Endothelial cell of umbilical vein (primary cell): ENCODE data around the gene DGKG. TPM values are rescaled to one million over a fixed set of nuclear protein-coding genes. Genes with fewer than 3 reads are reported as not detected.

Experiments used
- BruUV-seq: library from RNA; stranded (reverse); fragments of 400-500 nt; replicated peaks from 2 replicates; lab custom pipeline; 2021; lab: Mats Ljungman, UMichigan
- CTCF ChIA-PET: fragments of 300-600, 350-600 bp; sonication (Branson Sonifier 250); formaldehyde crosslinking; loops from one replicate; lab custom pipeline; 2021; ENCODE audit warnings: antibody characterized with exemption, inconsistent platforms; lab: Charles Lee
- POLR2A ChIA-PET: fragments of 300-600, 350-600 bp; sonication (Branson Sonifier 250); formaldehyde crosslinking; loops from one replicate; lab custom pipeline; 2021; ENCODE audit warnings: antibody characterized with exemption, inconsistent platforms; lab: Charles Lee
- DNase-seq: peaks from one replicate; pipeline ENCODE4 v3.0.0-alpha.2; 2011; ENCODE audit warnings: low read depth, low spot score
- FAIRE-seq: peaks from 2 replicates; lab custom pipeline; 2011; peaks lifted over from hg19 to GRCh38; lab: Jason Lieb, UNC
- H2AFZ ChIP-seq: 2 replicates; pipeline ENCODE4 v1.6.0; 2012; ENCODE audit warnings: low read depth, low read length, control low read depth, inconsistent platforms
- H3K27ac ChIP-seq: 2 replicates; pipeline ENCODE4 v1.5.1; 2011; ENCODE audit warnings: low read depth, mild to moderate bottlenecking, control low read depth, low read length, moderate library complexity; ENCODE audit not compliant: insufficient read depth
- H3K27me3 ChIP-seq, 2 experiments: 2 replicates each; pipeline versions ENCODE4 v1.6.0 to v1.6.1; 2011; ENCODE audit warnings: low read length in 2 of 2, mixed read lengths in 1 of 2; ENCODE audit not compliant: control insufficient read depth in 2 of 2, insufficient read depth in 2 of 2
- H3K36me3 ChIP-seq, 2 experiments: 2 replicates in 1 of 2; 3 replicates in 1 of 2; pipeline ENCODE4 v1.5.1; 2011; ENCODE audit warnings: low read length in 2 of 2, mild to moderate bottlenecking in 1 of 2, moderate library complexity in 1 of 2; ENCODE audit not compliant: control insufficient read depth in 2 of 2, insufficient read depth in 2 of 2; ENCODE audit errors: extremely low read depth in 1 of 2
- H3K4me1 ChIP-seq: 3 replicates; pipeline ENCODE4 v1.5.1; 2011; ENCODE audit warnings: mild to moderate bottlenecking, low read length; ENCODE audit not compliant: control insufficient read depth, insufficient read depth; ENCODE audit errors: extremely low read depth
- H3K4me2 ChIP-seq: 2 replicates; pipeline ENCODE4 v1.6.1; 2011; ENCODE audit warnings: low read length, control low read depth, mixed read lengths; ENCODE audit not compliant: insufficient read depth
- H3K4me3 ChIP-seq, 3 experiments: fragments of 200-600 bp in 1 of 3; sonication (generic), shearing (Covaris generic) in 1 of 3; replicated peaks in 1 of 3; 2 replicates each; pipeline ENCODE4 v1.5.1; 2011 to 2016; ENCODE audit warnings: control low read depth in 3 of 3, low read length in 3 of 3, mild to moderate bottlenecking in 2 of 3, inconsistent platforms in 1 of 3, low read depth in 1 of 3, moderate library complexity in 1 of 3; ENCODE audit not compliant: insufficient read depth in 1 of 3
- H3K79me2 ChIP-seq: 2 replicates; pipeline ENCODE4 v1.6.0; 2012; ENCODE audit warnings: low read length, inconsistent platforms; ENCODE audit not compliant: control insufficient read depth, insufficient read depth
- H3K9ac ChIP-seq: replicated peaks from 2 replicates; pipeline ENCODE3; 2011; ENCODE audit warnings: low read length, control low read depth; ENCODE audit not compliant: insufficient read depth; ENCODE audit errors: extremely low read depth
- H3K9me1 ChIP-seq: replicated peaks from 3 replicates; pipeline ENCODE4 v1.6.0; 2011; ENCODE audit warnings: mild to moderate bottlenecking, low read length; ENCODE audit not compliant: control insufficient read depth, insufficient read depth; ENCODE audit errors: extremely low read depth
- H3K9me3 ChIP-seq: replicated peaks from 2 replicates; pipeline ENCODE4 v1.5.1; 2012; ENCODE audit warnings: low read length, inconsistent platforms; ENCODE audit not compliant: control insufficient read depth, insufficient read depth
- H4K20me1 ChIP-seq: replicated peaks from 2 replicates; pipeline ENCODE3; 2011; ENCODE audit warnings: mild to moderate bottlenecking, low read length; ENCODE audit not compliant: control insufficient read depth, insufficient read depth; ENCODE audit errors: extremely low read depth
- EZH2 ChIP-seq: IDR thresholded peaks from 2 replicates; pipeline ENCODE4 v1.6.1; 2012; ENCODE audit warnings: borderline replicate concordance, low read depth, mild to moderate bottlenecking, moderate library complexity, low read length, inconsistent platforms; ENCODE audit not compliant: severe bottlenecking
- FOS ChIP-seq: IDR thresholded peaks from 2 replicates; pipeline ENCODE4 v1.6.1; 2011; ENCODE audit warnings: mild to moderate bottlenecking, low read length, moderate library complexity, borderline replicate concordance; ENCODE audit not compliant: insufficient read depth
- GATA2 ChIP-seq: IDR thresholded peaks from 2 replicates; pipeline ENCODE4 v1.7.0; 2011; ENCODE audit warnings: low read depth, mild to moderate bottlenecking, moderate library complexity, mixed read lengths, low read length; ENCODE audit not compliant: insufficient read length, insufficient read depth
- JUN ChIP-seq: IDR thresholded peaks from 2 replicates; pipeline ENCODE4 v1.6.1; 2011; ENCODE audit warnings: borderline replicate concordance, low read depth; ENCODE audit not compliant: insufficient read length, insufficient read depth
- MAX ChIP-seq: IDR thresholded peaks from 2 replicates; pipeline ENCODE4 v1.6.1; 2011; ENCODE audit not compliant: insufficient read depth, insufficient read length
- MYC ChIP-seq: IDR thresholded peaks from one replicate; pipeline ENCODE4 v1.6.1; 2011; ENCODE audit warnings: mild to moderate bottlenecking, low read depth, low read length
- POLR2A ChIP-seq: IDR thresholded peaks from 2 replicates; pipeline ENCODE4 v1.6.1; 2012; ENCODE audit warnings: low read depth, mild to moderate bottlenecking, control low read depth, low read length
- POLR2AphosphoS5 ChIP-seq: IDR thresholded peaks from 2 replicates; pipeline ENCODE4 v1.6.1; 2012; ENCODE audit warnings: low read depth, mild to moderate bottlenecking, control low read depth, low read length, moderate library complexity; ENCODE audit not compliant: insufficient read depth
- dilution Hi-C: fragments of 300-500 bp; cut with MboI; formaldehyde crosslinking; loops from one replicate; pipeline ENCODE4 v1.15.0; 2019; ENCODE audit warnings: low sequenced_read_pairs; ENCODE audit not compliant: extremely low pct_ligation_motif_present
- intact Hi-C: fragments of 100-400 bp; cut with micrococcal nuclease; formaldehyde crosslinking; loops from one replicate; pipeline ENCODE4 v1.10.0; 2022
- polyA plus RNA-seq, 4 experiments: library from polyadenylated mRNA; depleted of rRNA in 3 of 4; stranded (reverse) in 3 of 4; unstranded in 1 of 4; fragments of >200 nt; gene quantifications; 2 replicates each; pipeline versions ENCODE4 v1.2.1 to v1.2.3, GENCODE V29; 2011 to 2012; ENCODE audit warnings: missing spikeins in 1 of 4
- total RNA-seq: library from RNA; stranded (reverse); gene quantifications from 2 replicates; pipeline ENCODE4 v1.2.3, GENCODE V29; 2021
- TF ChIP-seq, protein P1 (sequence below), 2 donors: IDR thresholded peaks; 1 replicate in 1 of 2; 2 replicates in 1 of 2; pipeline ENCODE4 v1.5.1; 2011; ENCODE audit warnings: low read length in 2 of 2, mild to moderate bottlenecking in 2 of 2, moderate library complexity in 2 of 2, control low read depth in 1 of 2, inconsistent platforms in 1 of 2, low read depth in 1 of 2; ENCODE audit not compliant: insufficient read depth in 1 of 2; ENCODE audit errors: extremely low read depth in 1 of 2

Gene DGKG
- total and polyA plus RNA-seq, 2 donors (not counting 3 experiments of a cell fraction or from before 2014, with no cell fraction given) = not detected

- no peak overlapping the region for H3K4me3 ChIP-seq
- BruUV-seq = no TSS peak
- H3K79me2 ChIP-seq = no peaks in the 10 kb centered on the region
- no peaks in the 10 kb centered on the region for H3K36me3 ChIP-seq
- H3K4me1 ChIP-seq = no peaks in the 10 kb centered on the region
- no peak overlapping the region for H3K9ac ChIP-seq
- H3K9me3 ChIP-seq = no peaks in the 10 kb centered on the region
- dilution Hi-C loops (no loop called here), intact Hi-C loops (no loop called here)
- H3K27me3 ChIP-seq = peaks cover 0 to 2% of the 10 kb centered on the region in 2 experiments
- TF ChIP-seq POLR2AphosphoS5 (no peak), MAX (no peak), MYC (no peak), EZH2 (no peak), JUN (no peak), GATA2 (no peak), FOS (no peak), POLR2A (no peak)
- TF ChIP-seq, protein P1, sequence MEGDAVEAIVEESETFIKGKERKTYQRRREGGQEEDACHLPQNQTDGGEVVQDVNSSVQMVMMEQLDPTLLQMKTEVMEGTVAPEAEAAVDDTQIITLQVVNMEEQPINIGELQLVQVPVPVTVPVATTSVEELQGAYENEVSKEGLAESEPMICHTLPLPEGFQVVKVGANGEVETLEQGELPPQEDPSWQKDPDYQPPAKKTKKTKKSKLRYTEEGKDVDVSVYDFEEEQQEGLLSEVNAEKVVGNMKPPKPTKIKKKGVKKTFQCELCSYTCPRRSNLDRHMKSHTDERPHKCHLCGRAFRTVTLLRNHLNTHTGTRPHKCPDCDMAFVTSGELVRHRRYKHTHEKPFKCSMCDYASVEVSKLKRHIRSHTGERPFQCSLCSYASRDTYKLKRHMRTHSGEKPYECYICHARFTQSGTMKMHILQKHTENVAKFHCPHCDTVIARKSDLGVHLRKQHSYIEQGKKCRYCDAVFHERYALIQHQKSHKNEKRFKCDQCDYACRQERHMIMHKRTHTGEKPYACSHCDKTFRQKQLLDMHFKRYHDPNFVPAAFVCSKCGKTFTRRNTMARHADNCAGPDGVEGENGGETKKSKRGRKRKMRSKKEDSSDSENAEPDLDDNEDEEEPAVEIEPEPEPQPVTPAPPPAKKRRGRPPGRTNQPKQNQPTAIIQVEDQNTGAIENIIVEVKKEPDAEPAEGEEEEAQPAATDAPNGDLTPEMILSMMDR (IDR thresholded peaks at IDR 0.05; ENCODE audit: extremely low read depth in 1 of 2, insufficient read depth in 1 of 2, low read depth in 1 of 2, low read length in 2 of 2) = no peak
- H3K4me2 ChIP-seq = no peak overlapping the region
- ChIA-PET CTCF (interaction anchor here (0.9 to 1.7 kb wide), 3 partner anchors 11 to 293 kb away, joined by 3 to 4 read pairs (median 4); no protein-coding TSS in a partner anchor), POLR2A (no interaction called here)
- H3K9me1 ChIP-seq = no peaks in the 10 kb centered on the region
- no peak for FAIRE-seq
- DNase-seq = no peak
- H3K27ac ChIP-seq = no peak overlapping the region
- H4K20me1 ChIP-seq = no peaks in the 10 kb centered on the region
- H2AFZ ChIP-seq = no peak overlapping the region
Observed at GRCh38 chr3:186247821-186248814, 113.9 kb downstream of the DGKG start.
